GM21717 (cell line): ENCODE data around the gene LDLRAD4.

Source experiments
- ATAC-seq: cut with Tn5 transposase; IDR thresholded peaks from one replicate; pipeline ENCODE4 v1.9.1; 2021; ENCODE audit warnings: mild to moderate bottlenecking, moderate library complexity; ENCODE audit not compliant: unreplicated experiment

The LDLRAD4 gene

GRCh38 chr18:13577781-13578180 is 359.2 kb downstream of the LDLRAD4 start:
- no peak for ATAC-seq

GRCh38 chr18:13578400-13578799 is 359.8 kb downstream of the LDLRAD4 start:
- ATAC-seq = no peak

GRCh38 chr18:13579874-13580273 is 361.3 kb downstream of the LDLRAD4 start:
- no peak for ATAC-seq

- ATAC-seq = no peak
These were observed 361.8 kb downstream of the LDLRAD4 start for GRCh38 chr18:13580351-13580750.

- ATAC-seq = no peak
These were observed 362.4 kb downstream of the LDLRAD4 start for GRCh38 chr18:13580991-13581390.

- ATAC-seq = no peak
These were observed 363.1 kb downstream of the LDLRAD4 start for GRCh38 chr18:13581496-13582177.

GRCh38 chr18:13582178-13582670 is 363.7 kb downstream of the LDLRAD4 start:
- no peak for ATAC-seq

- no peak for ATAC-seq
These were observed 365.3 kb downstream of the LDLRAD4 start for GRCh38 chr18:13583576-13584550.

- no peak for ATAC-seq
These were observed 366.3 kb downstream of the LDLRAD4 start for GRCh38 chr18:13584825-13585224.

- peak; percentile 49 for ATAC-seq
These were observed 367.0 kb downstream of the LDLRAD4 start for GRCh38 chr18:13585379-13586153.

- no peak for ATAC-seq
These were observed 368.4 kb downstream of the LDLRAD4 start for GRCh38 chr18:13587001-13587400.

GRCh38 chr18:13587477-13587876 is 368.9 kb downstream of the LDLRAD4 start:
- ATAC-seq = no peak

GRCh38 chr18:13587937-13588336 is 369.4 kb downstream of the LDLRAD4 start:
- no peak for ATAC-seq

- ATAC-seq = no peak
These were observed 370.8 kb downstream of the LDLRAD4 start for GRCh38 chr18:13589316-13589715.

- no peak for ATAC-seq
These were observed 371.4 kb downstream of the LDLRAD4 start for GRCh38 chr18:13589943-13590342.

GRCh38 chr18:13592246-13592645 is 373.7 kb downstream of the LDLRAD4 start:
- no peak for ATAC-seq

- no peak for ATAC-seq
These were observed 376.0 kb downstream of the LDLRAD4 start for GRCh38 chr18:13594551-13594950.

GRCh38 chr18:13597068-13597467 is 378.5 kb downstream of the LDLRAD4 start:
- no peak for ATAC-seq

GRCh38 chr18:13598591-13598990 is 380.0 kb downstream of the LDLRAD4 start:
- ATAC-seq = no peak

GRCh38 chr18:13599031-13599430 is 380.5 kb downstream of the LDLRAD4 start:
- no peak for ATAC-seq
